Motor neuron (in vitro differentiated cells): ENCODE data around the gene FARS2. TPM values are rescaled to one million over a fixed set of nuclear protein-coding genes. Genes with fewer than 3 reads are reported as not detected.

Experiments
- ATAC-seq, 8 experiments: fragments of 200-7000 bp; cut with Tn5 transposase; replicated peaks in 6 of 8; 2 replicates each; pipeline ENCODE4 v1.8.0; 2021; ENCODE audit warnings: mild to moderate bottlenecking in 8 of 8, moderate library complexity in 8 of 8
- H3K27ac ChIP-seq, 2 donors: fragments of 250-450 bp; sonication (Bioruptor Pico); 2 replicates each; pipeline ENCODE4 v1.9.0; 2021; ENCODE audit warnings: antibody characterized with exemption in 2 of 2, mild to moderate bottlenecking in 2 of 2, moderate library complexity in 1 of 2
- H3K4me1 ChIP-seq, 2 donors: fragments of 250-450 bp; sonication (Bioruptor Pico); replicated peaks in 1 of 2; 2 replicates each; pipeline ENCODE4 v1.6.1; 2021; ENCODE audit warnings: antibody characterized with exemption in 2 of 2, mild to moderate bottlenecking in 2 of 2, moderate library complexity in 1 of 2
- H3K4me3 ChIP-seq, 5 donors: fragments of 250-450 bp; sonication (Bioruptor Pico); 2 replicates each; pipeline ENCODE4 v1.9.0; 2021; ENCODE audit warnings: antibody characterized with exemption in 5 of 5, mild to moderate bottlenecking in 5 of 5, moderate library complexity in 4 of 5
- WGBS, 10 experiments: fragments of 450-650 bp; shearing (Covaris generic); methylation state at CpG; one replicate each; pipeline ENCODE4 v1.0.0; 2022; 5-methylcytosine and 5-hydroxymethylcytosine counted together
- in situ Hi-C, 9 experiments: fragments of 400-800 bp; cut with MboI; loops; one replicate each; pipeline ENCODE4 v1.15.0; 2021; ENCODE audit warnings: low sequenced_read_pairs in 9 of 9, low pct_unique_long_range_greater_than_20kb in 2 of 9; ENCODE audit not compliant: unreplicated experiment in 9 of 9
- total RNA-seq, 8 experiments: library from RNA; unstranded; fragments of 300-600 nt; gene quantifications; 2 replicates each; pipeline versions ENCODE4 v1.2.3 to v1.2.4, GENCODE V29; 2022

Gene FARS2
- total RNA-seq, 8 experiments from 2014 or later: 10.9 to 24.1 (median 15.6) TPM

DNA sequence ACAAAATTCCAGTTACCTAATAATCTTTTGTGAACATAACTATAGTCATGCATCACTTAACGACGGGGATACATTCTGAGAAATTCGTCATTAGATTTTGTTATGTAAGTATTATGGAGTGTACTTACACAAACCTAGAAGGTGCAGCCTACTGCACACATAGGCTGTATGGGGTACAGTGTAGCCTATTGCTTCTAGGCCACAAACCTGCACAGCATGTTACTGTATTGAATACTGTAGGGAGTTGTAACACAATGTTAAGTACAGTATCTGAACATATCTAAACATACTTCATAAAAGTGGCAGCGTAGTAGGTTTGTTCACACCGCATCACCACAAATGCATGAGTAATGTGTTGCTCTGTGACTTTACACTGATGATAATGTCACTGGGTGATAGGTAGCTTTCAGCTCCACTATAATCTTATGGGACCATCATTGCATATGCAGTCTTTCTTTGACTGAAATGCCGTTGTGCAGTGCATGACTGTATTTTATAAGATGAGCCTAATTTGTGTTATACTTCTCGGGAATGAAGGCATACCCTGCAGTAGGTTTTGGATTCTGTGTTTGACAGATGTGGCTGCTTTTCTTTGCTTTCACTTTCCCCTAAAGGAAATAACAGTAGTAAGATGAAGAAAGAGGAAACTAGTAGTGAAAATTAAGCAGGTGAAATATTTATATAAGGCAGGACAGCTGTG, 365.6 kb downstream of the FARS2 start:
- in situ Hi-C loops: no loop called here
- no peak overlapping the region for H3K4me3 ChIP-seq
- WGBS, 10 experiments: 71 to 100% (median 94%) methylated on average over 1 to 7 of the region's 7 CpGs; no CpG with 5 or more reads in 1 of the 10 experiments
- H3K4me1 ChIP-seq: peaks cover 6 to 9% of the 10 kb centered on the region in 2 donors
- peak in 1 of 8 experiments; percentile 38 for ATAC-seq
- H3K27ac ChIP-seq: no peak overlapping the region

DNA sequence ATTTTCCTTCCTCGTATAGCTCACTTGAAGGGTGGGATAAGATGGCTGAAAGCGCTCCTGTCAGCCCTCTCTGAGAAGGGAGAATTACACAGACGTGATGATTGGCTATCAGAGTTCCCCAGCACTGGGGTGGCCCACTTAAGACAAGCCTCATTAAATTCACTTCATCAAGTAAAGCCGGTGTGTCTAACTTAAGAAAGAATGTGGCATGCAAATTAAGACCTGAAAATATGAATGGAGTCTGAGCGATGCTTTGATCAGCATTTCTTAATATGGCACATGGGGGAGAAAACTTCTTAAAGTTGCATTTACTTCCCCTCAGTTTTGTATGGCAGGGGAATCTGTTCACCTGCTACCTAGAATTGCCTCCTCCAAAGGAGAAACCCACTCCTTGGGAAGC, 369.3 kb downstream of the FARS2 start:
- in situ Hi-C loops: no loop called here
- H3K27ac ChIP-seq: no peak overlapping the region
- ATAC-seq: no peak
- 30 to 100% (median 87%) methylated on average over 1 to 5 of the region's 5 CpGs; no CpG with 5 or more reads in 2 of the 10 experiments for WGBS, 10 experiments
- no peak overlapping the region for H3K4me3 ChIP-seq
- peaks cover 6 to 9% of the 10 kb centered on the region in 2 donors for H3K4me1 ChIP-seq

DNA sequence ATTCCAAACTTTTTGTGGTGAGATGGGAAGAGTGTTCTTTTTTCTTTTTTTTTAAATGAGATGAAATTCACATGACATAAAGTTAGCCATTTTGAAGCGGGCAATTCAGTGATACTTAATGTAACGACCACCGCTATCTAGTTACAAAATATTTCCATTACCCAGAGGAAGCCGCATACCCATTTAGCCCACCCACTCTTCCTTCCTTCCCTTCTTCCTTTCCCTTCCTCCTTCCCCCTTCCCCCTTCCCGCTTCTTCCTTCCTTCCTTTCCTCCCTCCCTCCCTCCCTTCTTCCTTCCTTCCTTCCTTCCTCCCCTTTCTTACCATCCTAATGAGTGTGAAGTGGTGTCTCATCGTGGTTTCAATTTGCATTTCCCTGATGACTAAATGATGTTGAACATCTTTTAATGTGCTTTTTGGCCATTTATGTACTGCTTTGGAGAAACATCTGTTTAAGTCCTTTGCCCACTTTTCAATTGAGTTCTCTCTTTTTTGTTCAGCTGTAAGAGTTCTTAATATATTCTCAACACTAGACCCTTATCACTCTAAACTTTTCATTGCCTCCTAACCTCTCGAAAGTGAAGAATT, 371.1 kb downstream of the FARS2 start:
- Histone ChIP-seq H3K4me3 (no peak overlapping the region), H3K27ac (no peak overlapping the region), H3K4me1 (peaks cover 5 to 6% of the 10 kb centered on the region in 2 donors)
- in situ Hi-C loops: no loop called here
- WGBS, 10 experiments: 0 to 100% (median 87%) methylated on average over 1 to 6 of the region's 7 CpGs
- no peak for ATAC-seq

DNA sequence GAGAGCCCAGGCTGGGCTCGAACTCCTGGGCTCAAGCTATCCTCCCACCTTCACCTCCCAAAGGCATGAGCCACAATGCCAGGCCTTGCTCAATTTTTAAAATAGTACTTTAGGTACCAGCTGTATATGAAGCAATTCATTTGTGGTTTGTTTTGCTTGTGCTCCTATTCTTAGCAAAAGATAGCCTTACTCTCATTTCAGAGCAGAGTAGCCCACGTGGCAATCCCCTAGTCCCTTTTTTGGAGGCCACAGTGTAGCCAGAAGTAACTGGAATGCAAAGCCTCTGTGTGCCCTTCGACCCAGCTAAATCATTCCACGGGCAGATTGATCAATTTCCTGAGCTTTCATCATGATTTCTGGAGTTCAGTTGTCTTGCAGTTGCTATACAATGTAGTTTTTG, 373.2 kb downstream of the FARS2 start:
- H3K4me1 ChIP-seq: peaks cover 0 to 3% of the 10 kb centered on the region in 2 donors
- H3K27ac ChIP-seq: no peak overlapping the region
- no peak overlapping the region for H3K4me3 ChIP-seq
- in situ Hi-C loops: no loop called here
- no peak for ATAC-seq
- WGBS, 10 experiments: 50 to 100% (median 86%) methylated on average over 1 to 4 of the region's 4 CpGs; no CpG with 5 or more reads in 2 of the 10 experiments

DNA sequence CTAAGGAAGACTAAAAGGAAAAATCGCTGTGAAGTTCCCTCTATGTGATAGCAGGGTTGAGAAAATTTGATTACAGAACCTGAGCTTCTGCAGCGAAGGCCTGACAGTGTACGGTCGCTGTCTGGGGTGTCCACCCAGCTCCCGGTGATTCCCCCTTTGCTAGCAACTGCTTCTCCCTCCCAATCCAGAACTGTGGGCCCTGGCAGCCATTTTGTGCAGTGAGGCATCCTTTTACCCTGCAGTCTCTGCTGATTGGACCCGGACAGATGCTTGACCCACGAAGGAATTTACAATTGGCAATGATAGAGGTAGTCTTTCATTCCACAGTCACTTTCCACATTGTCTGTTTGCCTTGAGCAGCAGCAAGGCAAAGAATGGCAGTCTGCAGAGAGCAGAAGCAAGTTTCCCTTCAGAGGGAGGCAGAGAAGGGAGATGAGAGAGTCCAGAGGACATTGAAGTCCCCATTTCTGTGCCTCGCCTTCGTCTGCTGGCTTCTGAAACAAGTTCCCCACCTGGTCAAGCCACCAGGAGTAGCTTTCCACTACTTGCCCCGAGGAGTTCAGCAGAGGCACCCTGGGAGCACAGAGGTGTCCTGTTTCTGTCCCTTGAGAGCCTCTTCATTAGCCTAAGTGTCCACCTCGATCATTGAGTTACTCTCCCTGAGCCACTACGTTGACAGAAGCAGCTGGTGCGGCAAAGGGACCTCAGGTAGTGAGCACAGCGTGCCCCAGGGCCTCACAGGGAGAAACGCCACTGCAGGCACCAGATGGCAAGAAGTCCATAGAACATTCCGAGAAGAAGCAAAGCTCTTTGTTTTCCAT, 375.1 kb downstream of the FARS2 start:
- H3K27ac ChIP-seq: no peak overlapping the region
- peaks cover 0 to 3% of the 10 kb centered on the region in 2 donors for H3K4me1 ChIP-seq
- ATAC-seq: no peak
- H3K4me3 ChIP-seq: no peak overlapping the region
- 60 to 95% (median 90%) methylated on average over 1 to 15 of the region's 16 CpGs; no CpG with 5 or more reads in 1 of the 10 experiments for WGBS, 10 experiments
- in situ Hi-C loops: no loop called here

DNA sequence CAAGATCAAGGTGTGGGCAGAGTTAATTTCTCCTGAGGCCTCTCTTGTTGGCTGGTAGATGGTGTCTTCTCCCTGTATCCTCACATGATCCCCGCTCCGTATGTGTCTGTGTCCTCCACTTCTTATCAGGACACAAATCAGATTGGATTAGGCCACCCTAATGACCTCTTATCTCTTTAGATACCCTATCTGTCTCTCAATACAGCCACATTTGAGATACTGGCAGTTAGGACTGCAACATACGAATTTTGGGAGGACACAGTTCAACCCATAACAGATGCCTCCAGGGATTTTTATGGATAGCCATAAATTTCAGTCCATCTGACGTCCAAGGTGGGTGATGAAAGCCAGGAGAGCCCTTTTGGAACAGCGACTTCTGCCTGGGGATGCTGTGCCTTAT, 376.4 kb downstream of the FARS2 start:
- 76 to 97% (median 87%) methylated on average over 1 to 5 of the region's 5 CpGs; no CpG with 5 or more reads in 4 of the 10 experiments for WGBS, 10 experiments
- no peak overlapping the region for H3K4me3 ChIP-seq
- in situ Hi-C loops: no loop called here

DNA sequence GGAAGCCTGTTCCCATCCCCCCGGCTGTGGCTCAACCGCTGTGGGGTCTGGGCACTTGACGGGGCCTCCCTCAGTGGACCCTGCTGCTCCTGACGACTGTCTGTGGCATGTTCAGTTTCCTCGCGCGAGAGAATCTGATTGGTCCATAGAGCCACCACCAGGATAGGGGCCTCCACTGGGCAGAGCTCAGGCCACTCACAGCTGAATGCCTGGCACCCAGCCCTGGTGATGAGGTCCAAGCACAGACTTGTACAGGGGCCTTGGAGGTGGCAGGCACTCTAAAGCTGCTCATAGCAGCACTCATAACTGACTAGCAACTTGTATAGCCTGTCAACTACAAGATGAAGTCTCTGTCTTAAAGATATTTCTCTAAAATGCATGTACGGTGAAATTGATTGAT, 377.4 kb downstream of the FARS2 start:
- Histone ChIP-seq H3K4me1 (peaks cover 0 to 3% of the 10 kb centered on the region in 2 donors), H3K27ac (no peak overlapping the region), H3K4me3 (no peak overlapping the region)
- in situ Hi-C loops: no loop called here
- ATAC-seq: peak in 1 of 8 experiments; percentile 59
- WGBS, 10 experiments: 80 to 86% methylated on average over 4 to 5 of the region's 8 CpGs; no CpG with 5 or more reads in 8 of the 10 experiments

More for the DNA sequence above, 376.4 kb downstream of the FARS2 start:
- Histone ChIP-seq H3K27ac (no peak overlapping the region), H3K4me1 (peaks cover 0 to 3% of the 10 kb centered on the region in 2 donors)
- no peak for ATAC-seq

DNA sequence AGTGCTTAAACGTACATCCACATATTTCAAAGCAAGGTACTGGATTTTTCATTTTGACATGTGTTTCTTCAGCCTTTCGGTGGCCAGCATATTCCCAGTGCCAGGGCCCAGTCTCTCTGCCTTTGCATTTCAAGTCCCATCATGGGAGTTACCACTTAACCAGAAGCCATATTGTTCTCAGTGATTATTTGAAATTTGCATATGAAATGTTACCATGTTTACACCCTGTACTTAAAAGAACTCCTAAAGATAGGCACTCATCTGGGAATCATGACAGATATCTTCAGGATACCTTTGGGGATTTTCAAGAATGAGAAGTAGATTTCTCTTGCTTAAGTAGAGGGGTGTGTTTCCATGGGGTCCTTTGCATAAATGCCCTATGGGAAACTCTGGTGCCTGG, 377.9 kb downstream of the FARS2 start:
- in situ Hi-C loops: no loop called here
- WGBS, 10 experiments: 67 to 100% (median 83%) methylated on average over 1 to 2 of the region's 2 CpGs; no CpG with 5 or more reads in 3 of the 10 experiments
- Histone ChIP-seq H3K4me3 (no peak overlapping the region), H3K27ac (no peak overlapping the region), H3K4me1 (peaks cover 0 to 3% of the 10 kb centered on the region in 2 donors)
- peak in 2 of 8 experiments; percentile 49 to 82 for ATAC-seq

DNA sequence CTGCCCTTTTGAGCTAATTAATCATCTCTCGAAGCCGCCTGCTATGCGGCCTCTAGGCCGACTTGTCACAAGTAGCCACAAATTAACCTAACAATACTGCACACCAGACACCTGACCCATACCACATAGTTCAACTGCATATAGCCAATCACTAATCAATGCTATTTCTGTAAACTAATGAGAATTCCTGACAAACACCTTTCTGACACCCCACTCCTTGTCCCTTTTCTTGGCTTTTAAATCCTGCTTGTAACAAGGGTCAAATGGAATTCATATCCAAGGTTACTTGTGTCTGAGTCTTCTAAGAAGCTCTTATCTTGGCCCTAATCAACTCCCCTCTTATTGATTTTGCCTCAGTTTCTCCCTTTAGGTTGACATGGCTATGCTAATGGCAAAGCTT, 379.3 kb downstream of the FARS2 start:
- H3K4me1 ChIP-seq: peaks cover 7% of the 10 kb centered on the region in 2 donors
- WGBS, 10 experiments: 84 to 100% (median 96%) methylated on average over 3 to 4 of the region's 4 CpGs; no CpG with 5 or more reads in 5 of the 10 experiments
- H3K27ac ChIP-seq: no peak overlapping the region
- in situ Hi-C loops: no loop called here
- no peak overlapping the region for H3K4me3 ChIP-seq
- ATAC-seq: no peak

DNA sequence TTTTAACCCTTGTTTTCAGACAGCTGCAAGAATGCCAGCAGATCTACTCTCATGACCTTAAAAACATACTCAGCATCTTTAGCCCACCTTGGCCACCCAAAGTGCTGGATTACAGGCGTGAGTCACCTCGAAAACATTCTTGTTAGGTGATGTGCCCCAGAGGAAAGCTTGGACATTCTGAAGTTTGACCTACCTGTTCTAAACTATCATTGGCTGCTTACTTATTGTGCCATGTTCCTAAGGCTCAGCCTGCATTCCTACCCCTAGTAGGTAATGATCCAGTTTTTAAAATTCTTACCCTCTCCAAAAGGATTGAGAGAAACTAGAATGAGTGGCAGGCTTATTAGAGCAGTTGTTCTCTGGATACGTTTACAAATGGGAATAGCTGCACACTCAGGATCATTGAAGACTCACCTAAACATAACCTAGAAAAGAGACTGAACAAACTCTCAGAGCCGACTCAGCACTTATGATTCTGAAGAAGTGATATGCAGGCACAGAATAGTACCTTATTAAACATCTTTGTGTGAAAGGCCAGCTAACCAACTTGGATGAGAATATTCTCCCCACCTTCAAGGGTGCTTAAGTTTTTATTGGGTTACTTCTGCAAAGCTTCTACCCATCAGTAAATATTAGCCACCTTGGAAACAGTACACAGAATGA, 383.3 kb downstream of the FARS2 start:
- no peak for ATAC-seq
- in situ Hi-C loops: no loop called here
- H3K4me1 ChIP-seq: peaks cover 11 to 14% of the 10 kb centered on the region in 2 donors
- no peak overlapping the region for H3K27ac ChIP-seq
- 50 to 100% (median 93%) methylated on average over 1 to 3 of the region's 4 CpGs; no CpG with 5 or more reads in 3 of the 10 experiments for WGBS, 10 experiments
- no peak overlapping the region for H3K4me3 ChIP-seq

DNA sequence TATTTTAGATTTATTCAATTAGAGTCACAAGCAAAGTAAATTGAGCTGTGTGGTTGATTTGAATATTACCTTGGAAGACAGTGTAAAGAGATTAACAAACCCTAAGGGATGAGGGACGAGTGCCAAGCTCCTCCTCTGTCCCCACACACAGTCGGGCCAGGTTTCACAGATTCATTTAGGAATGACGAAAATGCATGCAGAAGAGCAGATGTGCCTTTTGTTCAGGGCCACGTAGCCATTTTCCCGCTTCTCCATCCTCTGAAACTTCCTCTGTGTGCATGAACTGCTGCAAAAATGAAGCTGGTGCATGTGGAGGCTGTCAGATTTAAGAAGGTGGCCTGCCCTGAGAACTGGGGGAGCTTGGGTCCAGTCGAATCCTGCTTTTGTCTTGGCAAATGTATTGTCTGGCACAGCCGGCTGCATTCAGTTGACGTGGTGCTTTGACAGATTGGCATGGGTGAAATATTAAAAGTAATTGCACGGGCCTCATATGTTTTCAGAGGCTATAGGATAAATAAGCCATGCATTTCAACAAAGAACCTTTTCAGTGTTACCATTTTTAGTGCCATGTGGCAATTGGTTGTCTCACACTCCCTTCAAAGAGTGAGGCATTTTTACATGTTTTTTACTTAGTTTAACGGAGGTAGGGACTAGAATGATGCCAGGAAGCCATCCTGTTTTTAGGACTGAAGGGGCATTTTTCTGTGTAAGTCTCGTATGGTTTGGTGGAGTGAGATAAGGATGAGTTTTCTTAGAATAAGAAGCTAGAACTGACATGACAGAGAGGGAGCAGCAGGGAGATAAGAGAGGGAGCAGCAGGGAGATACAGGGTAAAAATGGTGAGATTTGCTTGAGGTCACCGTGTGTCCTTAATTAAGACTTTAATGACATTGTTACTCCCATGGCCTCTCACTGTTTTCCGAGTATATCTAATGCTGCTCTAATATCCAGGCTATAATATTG, 384.3 kb downstream of the FARS2 start:
- WGBS, 10 experiments: 14 to 89% (median 73%) methylated on average over 4 to 10 of the region's 13 CpGs
- Histone ChIP-seq H3K4me1 (peaks cover 11 to 14% of the 10 kb centered on the region in 2 donors), H3K27ac (peak overlapping the region in 1 of 2 donors; percentile 9), H3K4me3 (no peak overlapping the region)
- ATAC-seq: peak in 6 of 8 experiments; percentile 24 to 85 (median 52)
- in situ Hi-C loops: no loop called here
